IPS-18a (cell line): ENCODE results near the gene PKIB.

ENCODE experiments used
- H3K27ac ChIP-seq: one replicate; pipeline ENCODE4 v1.5.1; 2013; ENCODE audit warnings: low read length
- H3K27me3 ChIP-seq: one replicate; pipeline ENCODE4 v1.6.1; 2013; ENCODE audit warnings: mild to moderate bottlenecking, low read length; ENCODE audit not compliant: control insufficient read depth, insufficient read depth
- H3K36me3 ChIP-seq: one replicate; pipeline ENCODE4 v1.6.1; 2013; ENCODE audit warnings: low read depth, low read length; ENCODE audit not compliant: control insufficient read depth
- H3K4me1 ChIP-seq: one replicate; pipeline ENCODE4 v1.6.1; 2013; ENCODE audit warnings: low read depth, low read length; ENCODE audit not compliant: control insufficient read depth
- H3K4me3 ChIP-seq: one replicate; pipeline ENCODE4 v1.5.1; 2013; ENCODE audit warnings: low read length
- H3K9ac ChIP-seq: one replicate; pipeline ENCODE4 v1.6.1; 2013; ENCODE audit warnings: mild to moderate bottlenecking, low read length, moderate library complexity
- H3K9me3 ChIP-seq: one replicate; pipeline ENCODE4 v1.6.1; 2013; ENCODE audit warnings: low read depth, low read length; ENCODE audit not compliant: control insufficient read depth

The PKIB gene, protein sequence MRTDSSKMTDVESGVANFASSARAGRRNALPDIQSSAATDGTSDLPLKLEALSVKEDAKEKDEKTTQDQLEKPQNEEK

DNA sequence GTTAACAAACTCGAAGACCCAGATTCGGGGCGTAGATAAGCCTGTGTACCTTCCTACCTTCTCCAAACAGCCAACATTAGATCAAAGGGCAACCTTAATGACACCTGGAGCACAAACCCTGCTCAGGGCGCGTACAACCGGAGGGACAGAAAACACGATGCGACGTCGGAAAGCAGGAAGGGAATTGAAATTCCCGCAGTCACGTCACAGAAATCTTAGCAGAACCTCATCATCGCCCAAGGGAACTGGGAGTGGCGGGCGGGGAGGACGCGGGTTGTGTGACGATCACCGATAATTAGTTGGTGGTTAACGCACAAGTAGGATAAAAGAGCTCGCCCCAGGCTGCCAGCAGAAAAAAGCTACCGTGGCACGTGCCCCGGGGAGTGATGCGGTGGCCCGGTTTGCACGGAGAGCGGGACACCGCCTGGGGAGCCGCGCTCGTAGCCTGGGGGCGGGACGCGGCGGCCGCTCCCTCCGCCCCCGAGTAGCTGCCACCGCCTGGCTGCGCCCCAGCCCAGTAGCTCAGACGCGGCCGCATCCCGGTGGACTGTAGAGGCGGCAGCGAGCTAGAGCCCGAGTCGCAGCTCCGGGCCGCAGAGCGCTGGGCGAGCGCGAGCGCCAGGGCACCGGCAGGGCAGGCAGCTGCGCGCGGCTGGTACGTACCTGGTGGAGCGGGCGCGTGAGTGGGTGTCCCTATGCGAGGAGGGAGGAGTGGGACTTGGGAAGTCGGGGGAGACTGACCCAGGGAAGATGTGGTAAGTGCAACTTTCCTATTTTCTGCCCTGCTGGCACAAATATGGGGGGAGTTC is at the start of gene PKIB:
TSS of gene PKIB (plus strand) at position 525 of the 809 bp plus-strand sequence. CDS start 107,390 bp downstream, outside the sequence.
- H3K27me3 ChIP-seq = peaks cover 41% of the 10 kb centered on the region
- H3K27ac ChIP-seq = no peak within 1 kb of the TSS
- H3K4me1 ChIP-seq = peaks cover 4% of the 10 kb centered on the region
- H3K9ac ChIP-seq = peak within 1 kb of the TSS; percentile 32
- no peaks in the 10 kb centered on the region for H3K9me3 ChIP-seq
- no peaks in the 10 kb centered on the region for H3K36me3 ChIP-seq
- H3K4me3 ChIP-seq = peak within 1 kb of the TSS; percentile 83

DNA sequence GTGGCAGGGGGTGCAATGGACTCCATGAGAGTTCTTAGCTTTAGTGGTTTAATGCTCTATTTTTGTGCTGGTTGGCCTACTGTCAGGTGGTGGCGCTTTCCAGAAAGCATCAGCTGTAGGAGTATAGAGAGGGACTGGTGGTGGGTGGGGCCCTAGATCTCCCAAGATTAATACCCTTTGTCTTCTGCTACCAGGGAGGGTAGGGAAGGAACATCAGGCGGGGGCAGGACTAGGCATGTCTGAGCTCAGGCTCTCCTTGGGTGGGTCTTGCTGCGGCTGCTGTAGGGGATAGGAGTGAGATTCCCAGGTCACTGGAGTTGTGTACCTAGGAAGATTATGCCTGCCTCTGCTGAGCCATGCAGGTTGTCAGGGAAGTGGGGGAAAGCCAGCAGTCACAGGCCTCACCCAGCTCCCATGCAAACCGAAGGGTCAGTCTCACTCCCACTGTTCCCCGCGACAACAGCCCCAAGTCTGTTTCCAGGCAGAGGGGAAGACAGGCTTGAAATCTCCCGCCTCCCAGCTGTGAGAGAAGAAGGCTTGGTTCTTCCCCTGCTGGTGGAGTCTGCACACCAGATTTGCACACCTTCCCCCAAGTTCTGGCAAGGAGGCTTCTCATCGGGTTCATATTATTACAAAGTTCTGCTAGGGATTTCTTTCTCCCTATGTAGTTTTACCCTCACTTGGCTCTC is 46.7 kb upstream of the PKIB start:
- no peaks in the 10 kb centered on the region for H3K36me3 ChIP-seq
- no peaks in the 10 kb centered on the region for H3K27me3 ChIP-seq
- H3K4me1 ChIP-seq = no peaks in the 10 kb centered on the region
- no peak overlapping the region for H3K4me3 ChIP-seq
- H3K27ac ChIP-seq = no peak overlapping the region
- H3K9me3 ChIP-seq = no peaks in the 10 kb centered on the region
- no peak overlapping the region for H3K9ac ChIP-seq

DNA sequence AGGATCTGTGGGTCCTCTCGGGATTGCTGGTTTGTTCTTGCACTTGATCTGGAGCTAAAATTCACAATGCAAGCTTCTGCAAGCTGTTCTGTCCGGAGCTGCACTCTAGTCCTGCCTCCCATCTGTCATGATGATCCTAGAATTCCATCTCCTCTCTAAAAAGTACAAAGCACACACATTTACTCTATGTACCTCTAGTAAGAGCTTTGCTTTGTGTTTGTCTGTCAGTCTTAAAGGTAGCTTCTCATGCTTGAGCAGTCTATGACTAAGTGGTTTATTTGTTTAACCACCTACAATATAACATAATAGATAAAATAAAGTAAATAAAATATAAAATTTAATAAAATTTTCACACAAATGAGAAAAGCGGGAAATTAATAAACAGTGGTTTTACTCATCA is 46.0 kb upstream of the PKIB start:
- H3K9ac ChIP-seq = no peak overlapping the region
- H3K4me3 ChIP-seq = no peak overlapping the region
- no peaks in the 10 kb centered on the region for H3K27me3 ChIP-seq
- H3K4me1 ChIP-seq = no peaks in the 10 kb centered on the region
- H3K9me3 ChIP-seq = no peaks in the 10 kb centered on the region
- no peak overlapping the region for H3K27ac ChIP-seq
- H3K36me3 ChIP-seq = no peaks in the 10 kb centered on the region

DNA sequence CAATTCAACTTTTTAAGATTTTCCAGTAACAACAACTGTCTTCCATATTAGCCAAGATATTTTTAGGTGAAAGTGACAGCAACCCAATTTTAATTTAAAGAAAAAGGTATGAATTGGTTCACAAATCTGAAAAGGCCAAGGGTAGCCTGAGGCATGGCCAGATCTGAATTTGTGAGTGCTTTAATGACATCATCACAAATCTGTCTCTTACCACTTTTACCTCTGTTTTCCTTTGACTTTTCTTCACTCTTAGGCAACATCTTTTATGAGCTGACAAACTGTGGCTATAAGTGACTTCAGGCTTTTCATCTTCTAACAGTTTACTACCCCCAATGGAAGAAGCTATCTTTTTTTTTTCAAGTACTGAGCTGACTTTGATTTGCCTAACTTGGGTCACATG is 44.5 kb upstream of the PKIB start:
- H3K36me3 ChIP-seq = no peaks in the 10 kb centered on the region
- no peak overlapping the region for H3K27ac ChIP-seq
- H3K4me1 ChIP-seq = no peaks in the 10 kb centered on the region
- no peak overlapping the region for H3K4me3 ChIP-seq
- H3K9me3 ChIP-seq = no peaks in the 10 kb centered on the region
- no peak overlapping the region for H3K9ac ChIP-seq
- no peaks in the 10 kb centered on the region for H3K27me3 ChIP-seq

DNA sequence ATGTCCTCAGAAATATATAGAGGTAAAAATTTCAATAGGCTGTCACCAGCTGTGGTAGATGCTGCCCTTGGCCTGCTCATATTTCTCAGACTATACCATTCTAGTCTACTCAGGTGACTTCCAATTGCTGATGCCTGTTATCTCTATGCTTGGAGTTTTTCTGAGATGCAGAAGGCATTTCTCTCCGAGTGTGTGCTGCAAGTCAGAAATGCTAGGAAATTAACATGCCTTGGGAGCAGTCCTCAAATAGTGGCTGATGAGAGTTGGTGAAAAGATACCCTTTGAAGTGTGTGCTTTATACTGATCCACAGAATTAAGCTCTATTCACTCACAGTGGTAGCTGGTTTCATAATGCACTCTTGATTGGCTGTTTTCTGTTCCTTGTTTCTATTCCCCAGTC is 43.2 kb upstream of the PKIB start:
- Histone ChIP-seq H3K9me3 (no peaks in the 10 kb centered on the region), H3K27me3 (no peaks in the 10 kb centered on the region), H3K4me1 (no peaks in the 10 kb centered on the region), H3K9ac (no peak overlapping the region), H3K36me3 (no peaks in the 10 kb centered on the region), H3K27ac (no peak overlapping the region), H3K4me3 (no peak overlapping the region)

DNA sequence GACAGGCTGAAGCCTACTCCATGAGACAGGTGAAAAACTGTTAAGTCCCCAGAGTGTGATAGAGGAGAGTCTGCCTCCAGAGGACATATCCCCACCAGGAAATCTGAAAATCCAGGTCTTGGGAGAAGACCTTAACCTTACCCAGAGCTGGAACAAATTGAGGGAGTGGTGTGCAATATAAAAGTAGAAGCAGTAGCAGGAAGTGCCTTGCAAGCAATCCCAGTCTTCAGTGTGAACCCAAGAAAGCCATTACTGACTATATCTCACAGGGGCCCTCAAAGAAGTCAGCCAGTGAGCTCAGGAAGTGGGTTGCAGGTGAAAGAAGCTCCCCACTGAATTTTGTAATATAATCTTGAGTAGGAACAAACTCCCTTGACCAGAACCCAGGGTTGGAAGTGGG is 41.9 kb upstream of the PKIB start:
- no peaks in the 10 kb centered on the region for H3K4me1 ChIP-seq
- H3K27ac ChIP-seq = no peak overlapping the region
- H3K36me3 ChIP-seq = no peaks in the 10 kb centered on the region
- H3K9me3 ChIP-seq = no peaks in the 10 kb centered on the region
- no peak overlapping the region for H3K9ac ChIP-seq
- H3K27me3 ChIP-seq = no peaks in the 10 kb centered on the region
- no peak overlapping the region for H3K4me3 ChIP-seq

DNA sequence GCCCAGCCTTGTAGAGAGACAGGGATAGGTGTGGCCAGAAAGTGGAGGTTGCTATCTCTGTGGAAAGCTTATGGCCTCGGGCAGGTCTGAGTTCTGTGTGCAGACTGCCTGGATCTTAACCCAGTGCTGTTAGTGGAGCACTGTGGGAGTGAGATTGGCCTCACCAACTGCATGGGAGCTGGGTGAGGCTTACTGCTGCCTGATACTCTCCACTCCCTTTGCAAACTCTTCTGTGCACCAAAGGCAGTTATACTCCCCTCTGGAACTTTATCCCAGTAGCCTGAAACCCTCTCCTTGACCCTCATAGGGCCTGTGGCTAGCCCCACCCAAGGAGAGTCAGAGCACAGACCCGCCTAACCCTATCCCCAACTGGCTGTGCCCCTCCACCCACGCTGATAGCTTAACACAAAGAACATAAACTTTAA is 41.4 kb upstream of the PKIB start:
- Histone ChIP-seq H3K27me3 (no peaks in the 10 kb centered on the region), H3K4me3 (no peak overlapping the region), H3K9me3 (no peaks in the 10 kb centered on the region)

DNA sequence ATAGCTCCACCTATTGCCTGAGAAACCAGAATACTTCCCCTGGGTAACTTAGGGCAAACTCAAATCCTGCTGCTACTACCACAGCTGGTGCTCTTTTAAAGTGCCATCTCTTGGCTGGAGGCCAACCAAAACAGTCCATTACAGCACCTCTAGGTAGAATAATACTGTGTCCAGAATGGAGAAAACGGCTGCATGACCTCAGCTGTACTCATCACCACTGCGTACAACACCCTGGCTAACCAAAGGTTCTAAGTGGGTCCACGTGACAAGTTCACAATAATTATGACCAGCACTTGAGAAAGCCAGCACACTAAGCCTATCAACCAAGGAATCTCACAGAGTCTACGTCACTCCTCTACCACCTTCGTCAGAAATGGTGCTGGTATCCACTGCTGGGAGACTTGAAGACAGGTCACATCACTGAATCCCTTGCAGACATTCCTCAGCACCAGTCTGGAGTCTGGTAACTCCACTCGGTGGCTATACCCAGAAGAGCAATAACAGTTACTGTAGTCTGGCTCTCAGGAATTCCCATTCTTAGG is 40.9 kb upstream of the PKIB start:
- H3K9me3 ChIP-seq = no peaks in the 10 kb centered on the region
- no peaks in the 10 kb centered on the region for H3K27me3 ChIP-seq
- no peaks in the 10 kb centered on the region for H3K36me3 ChIP-seq
- H3K9ac ChIP-seq = no peak overlapping the region
- no peak overlapping the region for H3K4me3 ChIP-seq
- H3K4me1 ChIP-seq = no peaks in the 10 kb centered on the region
- no peak overlapping the region for H3K27ac ChIP-seq

More for the DNA sequence above, 41.4 kb upstream of the PKIB start:
- no peaks in the 10 kb centered on the region for H3K36me3 ChIP-seq
- no peaks in the 10 kb centered on the region for H3K4me1 ChIP-seq
- no peak overlapping the region for H3K27ac ChIP-seq
- no peak overlapping the region for H3K9ac ChIP-seq

DNA sequence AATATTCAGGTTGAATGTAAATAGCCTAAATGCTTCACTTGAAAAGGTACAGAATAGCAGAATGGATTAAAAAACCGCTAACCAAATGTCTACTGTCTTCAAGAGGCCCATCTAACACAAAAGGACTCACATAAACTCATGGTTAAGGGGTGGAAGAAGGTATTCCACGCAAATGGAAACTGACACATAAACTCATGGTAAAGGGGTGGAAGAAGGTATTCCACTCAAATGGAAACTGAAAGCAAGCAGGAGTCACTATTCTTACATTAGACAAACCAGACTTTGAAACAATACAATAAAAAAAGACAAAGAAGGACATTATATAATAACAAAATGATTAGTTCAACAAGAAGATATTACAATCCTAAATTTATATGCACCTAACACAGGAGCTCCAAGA is 38.3 kb upstream of the PKIB start:
- no peak overlapping the region for H3K4me3 ChIP-seq
- no peak overlapping the region for H3K9ac ChIP-seq

DNA sequence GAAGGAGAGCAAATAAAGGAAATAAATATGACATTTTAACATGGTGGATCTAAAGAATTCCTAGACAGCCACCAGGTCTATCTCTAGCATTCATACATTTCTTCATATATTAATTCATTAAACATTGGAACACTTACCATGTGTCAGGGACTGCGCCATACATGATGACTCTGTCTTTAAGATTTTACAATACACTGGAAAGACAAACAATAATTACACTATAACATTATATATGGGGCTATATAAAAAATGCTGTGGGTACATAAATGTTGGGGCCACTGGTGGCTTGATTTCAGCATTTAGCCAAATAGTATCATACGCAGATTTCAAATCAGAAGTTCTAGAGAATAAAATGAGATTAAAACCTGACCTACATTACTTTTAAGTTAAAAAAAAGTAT is 33.3 kb upstream of the PKIB start:
- Histone ChIP-seq H3K9me3 (no peaks in the 10 kb centered on the region), H3K4me3 (no peak overlapping the region), H3K27me3 (no peaks in the 10 kb centered on the region), H3K36me3 (no peaks in the 10 kb centered on the region), H3K4me1 (no peaks in the 10 kb centered on the region), H3K9ac (no peak overlapping the region), H3K27ac (no peak overlapping the region)

More for the DNA sequence above, 38.3 kb upstream of the PKIB start:
- no peak overlapping the region for H3K27ac ChIP-seq
- H3K36me3 ChIP-seq = no peaks in the 10 kb centered on the region
- H3K9me3 ChIP-seq = no peaks in the 10 kb centered on the region
- no peaks in the 10 kb centered on the region for H3K4me1 ChIP-seq
- H3K27me3 ChIP-seq = no peaks in the 10 kb centered on the region

DNA sequence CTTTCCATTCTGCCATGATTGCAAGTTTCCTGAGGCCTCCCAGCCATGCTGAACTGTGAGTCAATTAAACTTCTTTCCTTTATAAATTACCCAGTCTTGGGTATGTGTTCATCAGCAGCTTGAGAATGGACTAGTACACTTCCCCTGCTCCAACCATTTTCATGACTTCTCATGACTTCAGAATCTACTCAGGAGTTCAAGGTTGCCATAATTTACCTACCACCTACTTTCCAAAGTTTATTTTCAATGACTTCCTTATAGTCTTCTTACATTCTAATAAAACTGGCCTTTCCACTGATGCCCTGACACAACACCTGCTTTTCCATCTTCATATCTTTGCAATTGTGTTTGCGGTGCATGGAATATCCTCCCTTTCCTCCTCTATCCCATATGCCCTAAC is 31.2 kb upstream of the PKIB start:
- Histone ChIP-seq H3K27ac (no peak overlapping the region), H3K9ac (no peak overlapping the region), H3K9me3 (no peaks in the 10 kb centered on the region), H3K27me3 (no peaks in the 10 kb centered on the region), H3K4me1 (no peaks in the 10 kb centered on the region), H3K4me3 (no peak overlapping the region), H3K36me3 (no peaks in the 10 kb centered on the region)
